GM19023 (cell line): Measurements from ENCODE around the gene RAX2.

Experiments
- ATAC-seq: cut with Tn5 transposase; IDR thresholded peaks from one replicate; pipeline ENCODE4 v1.9.1; 2021; ENCODE audit warnings: mild to moderate bottlenecking, moderate library complexity; ENCODE audit not compliant: unreplicated experiment

RAX2 gene

GRCh38 chr19:3733549-3734309, 38.3 kb downstream of the RAX2 start:
- no peak for ATAC-seq

GRCh38 chr19:3732108-3732507, 39.9 kb downstream of the RAX2 start:
- no peak for ATAC-seq

DNA sequence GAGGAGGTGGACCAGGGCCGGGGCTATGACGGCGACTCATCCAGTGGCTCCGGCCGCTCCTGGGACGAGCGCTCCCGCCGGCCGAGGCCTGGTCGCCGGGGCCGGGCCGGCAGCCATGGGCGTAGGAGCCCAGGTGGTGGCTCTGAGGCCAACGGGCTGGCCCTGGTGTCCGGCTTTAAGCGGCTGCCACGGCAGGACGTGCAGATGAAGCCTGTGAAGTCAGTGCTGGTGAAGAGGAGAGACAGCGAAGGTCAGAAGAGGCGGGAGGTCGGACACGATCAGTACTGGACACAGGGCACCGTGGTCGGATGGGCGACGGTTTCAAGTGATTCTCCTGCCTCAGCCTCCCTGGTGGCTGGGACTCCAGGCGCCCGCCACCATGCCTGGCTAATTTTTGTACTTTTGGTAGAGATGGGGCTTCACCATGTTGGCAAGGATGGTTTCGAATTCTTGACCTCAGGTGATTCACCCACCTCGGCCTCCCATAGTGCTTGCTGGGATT, 41.5 kb downstream of the RAX2 start:
- ATAC-seq, result no peak

DNA sequence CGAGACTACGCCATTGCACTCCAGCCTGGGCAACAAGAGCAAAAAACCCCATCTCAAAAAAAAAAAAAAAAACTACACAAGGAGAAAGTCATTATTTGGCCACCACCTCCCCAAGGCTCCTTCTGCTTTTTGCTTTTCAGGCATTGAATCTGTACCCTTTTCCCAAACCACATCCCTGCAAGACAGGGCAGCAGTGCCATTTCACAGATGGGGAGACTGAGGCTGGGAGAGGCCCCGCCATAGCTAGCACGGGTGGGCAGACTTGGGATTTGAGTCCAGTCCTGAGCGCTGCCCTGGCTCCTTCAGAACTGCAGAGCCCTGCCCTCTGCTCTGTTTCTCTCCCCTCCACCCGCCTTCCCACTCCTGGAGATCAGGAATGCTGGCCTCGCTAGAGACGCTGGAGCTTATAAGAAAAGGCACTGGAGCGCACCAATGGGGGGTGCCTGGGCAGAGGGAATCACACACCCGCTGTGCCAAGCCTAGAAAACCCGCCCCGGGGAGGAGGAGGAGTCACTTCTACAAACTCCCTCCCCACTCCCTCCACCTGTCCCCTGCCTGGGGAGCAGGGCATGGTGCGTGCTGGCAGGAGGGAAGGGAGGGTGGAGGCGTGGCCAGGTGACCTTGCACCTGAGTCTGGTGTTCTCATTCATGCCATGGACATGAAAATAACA, 46.3 kb downstream of the RAX2 start:
- ATAC-seq, result no peak

DNA sequence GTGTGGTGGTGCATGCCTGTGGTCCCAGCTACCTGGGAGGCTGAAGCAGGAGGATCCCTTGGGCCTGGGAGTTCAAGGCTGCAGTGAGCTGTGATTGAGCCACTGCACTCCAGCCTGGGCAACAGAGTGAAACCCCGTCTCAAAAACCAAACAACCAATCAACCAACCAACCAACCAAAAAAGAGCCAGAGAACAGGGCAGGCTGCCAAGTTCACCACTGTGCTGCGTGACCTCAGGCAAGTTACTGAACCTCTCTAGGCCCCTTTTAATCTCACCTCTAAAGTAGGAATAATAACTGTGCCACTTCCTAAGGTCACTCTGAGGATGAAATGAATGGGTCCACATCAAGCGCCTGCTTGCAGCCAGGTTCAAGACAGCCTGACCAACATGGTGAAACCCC, 46.9 kb downstream of the RAX2 start:
- ATAC-seq, result no peak

DNA sequence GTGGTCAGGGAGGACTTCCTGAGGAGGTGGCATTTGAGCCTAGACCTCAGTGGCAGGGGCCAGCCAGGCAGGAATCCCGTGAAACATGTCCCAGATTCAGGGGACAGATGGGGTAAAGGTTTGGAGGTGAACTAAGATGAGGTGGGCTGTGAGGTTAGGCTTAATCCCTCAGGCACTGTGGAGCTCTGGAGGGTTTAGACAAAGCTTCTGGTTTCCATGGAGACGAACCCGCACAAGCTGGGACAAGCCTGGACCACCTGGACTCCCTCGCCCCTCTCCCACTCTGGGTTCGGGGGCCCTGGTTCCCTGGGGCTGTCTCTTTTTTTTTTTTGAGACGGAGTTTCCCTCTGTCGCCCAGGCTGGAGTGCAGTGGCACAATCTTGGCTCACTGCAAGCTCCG, 48.1 kb downstream of the RAX2 start:
- ATAC-seq, result no peak

DNA sequence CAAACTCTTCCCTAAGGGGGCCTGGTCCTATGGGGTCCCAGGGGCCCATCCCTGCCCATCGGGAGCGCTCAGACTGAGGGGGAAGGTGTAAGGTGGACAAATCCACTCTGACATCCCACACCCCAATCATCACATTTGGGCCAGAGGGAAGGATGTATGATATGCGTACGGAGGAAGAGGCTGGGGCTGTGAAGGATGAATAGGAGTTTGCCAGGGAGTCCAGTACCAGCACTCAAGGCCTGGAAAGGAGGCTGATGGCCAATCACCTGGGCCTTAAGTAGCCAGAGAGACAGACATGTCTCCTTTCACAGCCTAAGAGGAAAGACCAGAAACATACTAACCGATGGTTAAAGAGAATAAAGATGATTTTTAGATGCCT, 48.9 kb downstream of the RAX2 start:
- no peak for ATAC-seq

DNA sequence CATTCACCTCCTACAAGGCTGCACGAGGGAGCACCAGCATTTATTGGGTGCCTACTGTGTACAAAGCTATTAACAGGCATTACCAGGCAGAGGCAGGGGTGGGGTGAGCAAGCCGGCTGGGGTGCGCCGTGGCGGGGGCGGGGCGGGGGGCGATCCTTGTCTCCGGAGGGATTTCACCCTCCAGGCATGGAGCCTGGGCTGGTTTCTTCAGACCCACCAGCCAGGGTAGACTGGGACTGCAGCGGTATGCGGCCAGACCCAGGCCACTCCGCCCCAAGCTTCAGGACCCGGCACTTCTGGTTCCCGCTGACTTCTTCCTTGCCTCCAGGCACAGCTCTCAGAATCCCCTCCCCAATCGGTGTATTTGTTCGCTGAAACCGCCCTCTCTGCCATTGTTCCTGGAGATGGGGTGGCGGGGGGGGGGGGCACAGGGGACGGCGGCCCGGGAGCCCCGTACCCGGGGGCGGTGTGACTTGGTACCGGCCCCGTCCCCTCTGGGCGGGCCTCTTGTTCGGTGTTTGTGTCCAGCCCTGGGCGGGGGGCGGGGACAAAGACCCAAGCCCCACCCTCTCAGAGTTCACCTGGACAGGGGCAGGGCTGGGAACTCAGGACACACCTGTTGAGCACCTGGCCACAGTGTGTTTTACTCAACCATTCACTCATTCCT, 49.5 kb downstream of the RAX2 start:
- no peak for ATAC-seq

GRCh38 chr19:3721887-3722442, 50.1 kb downstream of the RAX2 start:
- ATAC-seq, result no peak

DNA sequence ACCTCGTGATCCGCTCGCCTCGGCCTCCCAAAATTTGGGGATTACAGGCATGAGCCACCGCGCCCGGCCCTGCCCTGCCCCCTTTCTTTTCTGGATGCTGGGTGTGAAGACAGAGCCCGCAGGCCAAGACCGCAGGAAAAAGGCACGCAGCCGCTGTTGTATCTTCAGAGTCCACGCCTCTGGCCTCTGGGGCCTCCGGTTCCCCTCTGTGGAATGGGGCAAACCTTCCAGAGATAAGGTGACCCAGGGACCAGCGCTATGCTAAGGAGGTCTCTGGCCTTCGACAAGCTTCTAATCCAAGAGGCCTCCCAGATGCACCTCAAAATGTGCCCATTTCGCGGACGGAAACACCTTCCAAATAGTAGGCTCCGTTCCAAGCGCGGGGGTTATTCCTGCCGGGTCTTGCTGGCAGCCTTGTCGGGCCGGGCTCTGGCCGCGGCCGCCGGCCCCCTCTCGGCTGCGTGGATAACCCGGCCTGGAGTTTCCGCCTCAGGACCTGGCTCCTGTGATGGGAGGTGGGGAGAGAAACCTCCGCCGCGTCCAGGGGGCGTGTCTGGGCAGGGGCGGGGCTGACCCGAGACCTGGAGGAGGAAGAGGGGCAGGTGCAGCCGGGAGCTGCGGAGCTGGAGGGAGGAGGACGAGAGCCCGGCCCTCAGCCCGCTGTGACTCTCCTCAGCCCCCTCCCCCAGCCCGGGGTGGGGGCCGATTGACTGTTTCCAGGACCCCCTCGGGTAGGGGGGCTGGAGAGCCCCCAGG, 50.7 kb downstream of the RAX2 start:
- no peak for ATAC-seq

DNA sequence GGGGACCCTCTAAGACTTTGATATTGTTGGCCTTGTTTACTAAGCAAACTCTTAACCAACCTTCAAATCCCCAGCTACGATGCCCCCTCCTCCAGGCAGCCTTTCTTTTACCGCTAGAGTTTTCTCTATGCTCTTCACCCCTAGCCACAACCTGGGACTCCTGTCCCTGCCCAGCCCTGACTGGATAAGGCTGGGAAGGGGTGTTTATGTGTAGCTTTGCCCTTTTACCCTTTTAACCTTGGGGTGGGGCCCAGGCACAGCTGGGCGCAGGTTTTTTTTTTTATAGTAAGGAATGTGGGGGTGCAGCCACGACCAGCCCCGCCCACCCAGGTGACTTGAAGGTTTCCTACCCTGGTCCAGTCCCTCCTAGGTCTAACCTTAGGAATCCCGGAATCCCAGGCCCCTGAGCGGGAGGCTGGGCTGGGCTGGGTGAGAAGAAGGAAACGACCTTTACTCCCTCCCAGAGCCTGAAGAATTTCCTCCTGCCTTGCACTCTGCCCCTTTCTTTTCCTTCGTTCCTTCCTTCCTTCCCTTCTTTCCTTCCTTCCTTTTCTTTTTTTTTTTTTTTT, 51.6 kb downstream of the RAX2 start:
- no peak for ATAC-seq

DNA sequence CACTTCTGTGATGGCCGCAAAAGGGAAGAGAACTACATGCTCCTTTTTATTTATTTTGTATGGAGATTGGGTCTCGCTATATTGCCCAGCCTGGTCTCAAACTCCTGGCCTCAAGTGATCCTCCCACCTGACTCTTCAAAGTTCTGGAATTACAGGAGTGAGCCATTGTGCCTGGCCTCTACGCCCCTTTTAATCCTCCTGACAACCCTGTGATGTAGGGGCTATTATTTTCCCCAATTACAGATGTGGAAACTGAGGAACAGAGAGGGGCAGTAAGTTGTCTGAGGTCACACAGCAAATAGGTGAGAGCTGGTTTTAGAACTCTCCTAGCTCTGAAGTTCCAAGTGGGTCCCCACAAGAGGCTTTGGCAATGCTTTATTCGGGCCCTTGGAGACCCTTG, 52.2 kb downstream of the RAX2 start:
- no peak for ATAC-seq
